ENCODE data around the gene RHOG. TPM values are rescaled to one million over a fixed set of nuclear protein-coding genes. Genes with fewer than 3 reads are reported as not detected.

The RHOG gene
- total RNA-seq, 6 experiments from 2014 or later: 57.8 to 72.3 (median 66.4) TPM

GRCh38 chr11:3843326-3843725, 2.6 kb upstream of the RHOG start:
- peaks cover 4% of the 10 kb centered on the region; the same call in 1 of the 2 replicates for H3K27me3 Mint-ChIP-seq (ENCODE audit: insufficient read depth)
- H3K4me3 Mint-ChIP-seq: no peak overlapping the region
- peaks cover 5% of the 10 kb centered on the region; the same call in 1 of the 2 replicates for H3K36me3 Mint-ChIP-seq (ENCODE audit: low read depth)
- TF ChIP-seq, protein P1, sequence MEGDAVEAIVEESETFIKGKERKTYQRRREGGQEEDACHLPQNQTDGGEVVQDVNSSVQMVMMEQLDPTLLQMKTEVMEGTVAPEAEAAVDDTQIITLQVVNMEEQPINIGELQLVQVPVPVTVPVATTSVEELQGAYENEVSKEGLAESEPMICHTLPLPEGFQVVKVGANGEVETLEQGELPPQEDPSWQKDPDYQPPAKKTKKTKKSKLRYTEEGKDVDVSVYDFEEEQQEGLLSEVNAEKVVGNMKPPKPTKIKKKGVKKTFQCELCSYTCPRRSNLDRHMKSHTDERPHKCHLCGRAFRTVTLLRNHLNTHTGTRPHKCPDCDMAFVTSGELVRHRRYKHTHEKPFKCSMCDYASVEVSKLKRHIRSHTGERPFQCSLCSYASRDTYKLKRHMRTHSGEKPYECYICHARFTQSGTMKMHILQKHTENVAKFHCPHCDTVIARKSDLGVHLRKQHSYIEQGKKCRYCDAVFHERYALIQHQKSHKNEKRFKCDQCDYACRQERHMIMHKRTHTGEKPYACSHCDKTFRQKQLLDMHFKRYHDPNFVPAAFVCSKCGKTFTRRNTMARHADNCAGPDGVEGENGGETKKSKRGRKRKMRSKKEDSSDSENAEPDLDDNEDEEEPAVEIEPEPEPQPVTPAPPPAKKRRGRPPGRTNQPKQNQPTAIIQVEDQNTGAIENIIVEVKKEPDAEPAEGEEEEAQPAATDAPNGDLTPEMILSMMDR (IDR thresholded peaks at IDR 0.05): no peak
- DNase-seq: no peak
- H3K9me3 Mint-ChIP-seq: no peaks in the 10 kb centered on the region
- H3K4me1 Mint-ChIP-seq (ENCODE audit: low read depth): peaks cover 25% of the 10 kb centered on the region
- H3K27ac Mint-ChIP-seq: no peak overlapping the region

DNA sequence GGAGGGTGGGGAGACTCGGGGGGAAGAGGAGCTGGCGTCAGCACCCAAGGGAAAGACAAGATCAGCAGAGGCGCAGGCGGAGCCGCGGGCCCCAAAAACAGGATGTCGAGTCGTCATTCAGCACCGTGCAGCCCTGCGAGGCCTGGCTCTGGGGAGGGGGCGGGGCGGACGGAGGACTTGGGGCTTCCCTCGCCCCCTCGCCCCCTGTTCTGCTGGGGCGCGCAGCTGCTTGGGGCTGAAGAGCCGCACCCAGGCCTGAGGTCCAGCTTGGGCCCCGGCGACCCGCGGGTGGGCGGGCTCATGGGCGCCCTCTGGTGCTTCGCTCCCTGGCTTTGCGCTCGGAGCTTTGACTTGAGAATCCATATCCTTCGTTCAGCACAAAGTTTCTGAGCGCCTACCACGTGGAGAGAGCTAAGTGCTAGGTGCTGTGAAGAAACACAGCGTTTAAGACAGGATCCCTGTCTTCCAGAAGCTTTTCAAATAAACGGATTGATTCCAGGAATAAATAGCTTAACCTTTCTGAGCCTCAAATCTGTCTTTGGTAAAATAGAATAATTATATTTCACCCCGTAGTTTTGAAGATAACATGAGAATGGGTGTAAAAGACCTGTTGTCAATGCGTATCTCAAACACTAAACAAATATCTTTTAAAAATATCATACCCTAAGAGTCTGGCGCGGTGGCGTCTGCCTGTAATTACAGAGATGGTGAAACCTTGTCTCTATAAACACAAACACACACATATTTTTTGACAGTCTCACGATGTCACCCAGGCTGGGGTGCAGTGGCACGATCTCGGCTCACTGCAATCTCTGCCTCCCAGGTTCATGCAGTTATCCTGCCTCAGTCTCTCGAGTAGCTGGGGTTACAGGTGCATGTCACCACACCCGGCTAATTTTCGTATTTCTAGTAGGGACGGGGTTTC, 929 bp upstream of the RHOG start:
- Mint-ChIP-seq H3K36me3 (ENCODE audit: low read depth) (peaks cover 9% of the 10 kb centered on the region), H3K4me1 (ENCODE audit: low read depth) (peaks cover 39% of the 10 kb centered on the region), H3K4me3 (peak overlapping the region; percentile 86), H3K27me3 (ENCODE audit: insufficient read depth) (peaks cover 4% of the 10 kb centered on the region; the same call in 1 of the 2 replicates), H3K27ac (peak overlapping the region; percentile 91), H3K9me3 (no peaks in the 10 kb centered on the region)
- TF ChIP-seq, protein P1 (IDR thresholded peaks at IDR 0.05): peak; percentile 86
- peak; percentile 74 for DNase-seq

DNA sequence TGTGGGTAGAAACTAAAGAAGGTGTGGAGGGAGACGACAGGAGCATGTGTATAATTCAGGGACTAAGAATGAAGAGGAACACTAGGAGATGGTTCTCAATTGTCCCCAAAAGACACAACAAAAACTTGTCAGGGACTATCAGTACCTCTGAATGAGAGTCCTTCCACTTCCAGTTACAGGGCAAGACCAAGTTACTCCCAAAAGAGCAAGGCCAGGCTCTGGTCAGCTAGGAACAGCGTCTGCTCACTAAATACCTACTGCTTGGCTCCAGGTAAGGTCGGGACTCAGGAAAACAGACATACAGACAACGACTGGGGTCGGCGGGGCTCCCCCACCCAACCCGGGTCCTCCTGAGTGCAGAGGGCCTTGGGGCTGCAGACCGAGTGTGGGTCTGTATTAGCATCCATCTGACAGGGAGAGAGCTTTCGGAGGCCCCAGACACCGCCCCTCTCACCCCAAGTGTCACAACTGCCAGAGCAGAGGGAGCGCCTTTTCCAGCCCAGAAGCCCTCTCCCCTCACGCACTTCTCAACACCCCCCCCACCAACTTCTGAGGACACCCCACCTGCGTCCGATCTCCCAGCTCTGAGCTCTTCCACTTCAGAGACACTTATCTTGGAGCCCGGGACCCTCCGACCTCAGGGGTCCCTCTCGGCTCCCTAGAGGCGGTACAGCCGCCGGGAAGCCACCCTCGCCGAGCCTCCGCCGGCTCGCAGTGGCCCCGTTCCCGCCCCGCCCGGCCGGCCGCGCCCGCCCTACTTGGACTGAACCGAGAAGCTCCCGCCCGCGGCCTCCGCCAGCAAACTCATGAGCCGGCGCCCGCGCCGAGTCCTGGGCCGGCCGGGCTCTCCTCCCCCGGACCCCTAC, 522 bp downstream of the RHOG start:
- DNase-seq: no peak
- Mint-ChIP-seq H3K9me3 (no peaks in the 10 kb centered on the region), H3K27ac (peak overlapping the region; percentile 39), H3K27me3 (ENCODE audit: insufficient read depth) (peaks cover 2% of the 10 kb centered on the region; the same call in 1 of the 2 replicates), H3K4me1 (ENCODE audit: low read depth) (peaks cover 46% of the 10 kb centered on the region), H3K36me3 (ENCODE audit: low read depth) (peaks cover 13% of the 10 kb centered on the region), H3K4me3 (peak overlapping the region; percentile 86)
- TF ChIP-seq, protein P1 (IDR thresholded peaks at IDR 0.05): no peak

GRCh38 chr11:3838504-3838903, 2.3 kb downstream of the RHOG start:
- no peak for DNase-seq
- H3K27me3 Mint-ChIP-seq (ENCODE audit: insufficient read depth): peaks cover 2% of the 10 kb centered on the region; the same call in 1 of the 2 replicates
- TF ChIP-seq, protein P1 (IDR thresholded peaks at IDR 0.05): no peak
- H3K9me3 Mint-ChIP-seq: no peaks in the 10 kb centered on the region
- H3K27ac Mint-ChIP-seq: peak overlapping the region; percentile 20; the same call in 1 of the 2 replicates
- peaks cover 21% of the 10 kb centered on the region for H3K36me3 Mint-ChIP-seq (ENCODE audit: low read depth)
- H3K4me1 Mint-ChIP-seq (ENCODE audit: low read depth): peaks cover 59% of the 10 kb centered on the region
- H3K4me3 Mint-ChIP-seq: 0 out of 2 replicates have a peak overlapping the region, but pooled peaks have one; percentile 17

GRCh38 chr11:3837793-3838192, 3.0 kb downstream of the RHOG start:
- Mint-ChIP-seq H3K36me3 (ENCODE audit: low read depth) (peaks cover 23% of the 10 kb centered on the region), H3K27me3 (ENCODE audit: insufficient read depth) (no peaks in the 10 kb centered on the region; the same call in 1 of the 2 replicates), H3K27ac (no peak overlapping the region), H3K4me3 (no peak overlapping the region), H3K4me1 (ENCODE audit: low read depth) (peaks cover 59% of the 10 kb centered on the region), H3K9me3 (no peaks in the 10 kb centered on the region)
- TF ChIP-seq, protein P1 (IDR thresholded peaks at IDR 0.05): no peak
- no peak for DNase-seq

Data from HFFc6 (cell line).